ENCODE data around the gene NOL4.

DNA sequence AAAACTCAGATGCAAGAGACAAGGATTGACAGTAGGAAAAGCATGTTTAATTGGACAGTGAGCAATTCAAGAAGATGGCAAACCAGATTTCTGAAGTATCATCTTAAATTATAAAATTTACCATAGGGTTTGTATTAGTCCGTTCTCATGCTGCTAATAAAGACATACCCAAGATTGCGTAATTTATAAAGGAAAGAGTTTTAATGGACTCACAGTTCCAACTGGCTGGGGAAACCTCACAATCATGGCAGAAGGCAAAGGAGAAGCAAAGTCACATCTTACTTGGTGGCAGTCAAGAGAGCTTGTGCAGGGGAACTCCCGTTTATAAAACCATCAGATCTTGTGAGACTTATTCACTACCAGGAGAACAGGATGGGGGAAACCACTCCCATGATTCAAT is 24.0 kb upstream of the NOL4 start:
- TF ChIP-seq CTCF (IDR thresholded peaks at IDR 0.05) (no peak), POLR2AphosphoS5 (IDR thresholded peaks at IDR 0.05) (no peak), POLR2A (IDR thresholded peaks at IDR 0.05) (no peak), EP300 (IDR thresholded peaks at IDR 0.05) (no peak)

All from upper lobe of left lung (tissue), 4 donors.